ENCODE data around the gene SSTR4.

- TF ChIP-seq CTCF (IDR thresholded peaks at IDR 0.05; ENCODE audit: insufficient read depth, low read length, poor library complexity, severe bottlenecking), result no peak
- no peak for TF ChIP-seq EZH2phosphoT487 (conservative IDR thresholded peaks at IDR 0.05; ENCODE audit: low read length)
These were observed 2.4 kb upstream of the SSTR4 start for GRCh38 chr20:23032750-23033078.

All from SU-DHL-6 (cell line).